22Rv1 (cell line): ENCODE results near the gene UBE2H.
"Not testable (repeated sequence)": the region's sequence is repeated elsewhere in the genome, so short reads cannot be mapped to it uniquely, and the experiment has no call there.

Experiments
- H3K27ac ChIP-seq: fragments of 450-650 bp; 2 replicates; pipeline ENCODE4 v1.5.1; 2017
- CTCF ChIP-seq: fragments of 450-650 bp; IDR thresholded peaks from 2 replicates; pipeline ENCODE4 v1.5.1; 2017; ENCODE audit warnings: mild to moderate bottlenecking
- ZFX ChIP-seq: fragments of 450-650 bp; IDR thresholded peaks from 2 replicates; pipeline ENCODE4 v1.6.1; 2017; ENCODE audit warnings: antibody characterized with exemption, borderline replicate concordance

UBE2H gene

GRCh38 chr7:129874722-129875121, 78.0 kb downstream of the UBE2H start:
- H3K27ac ChIP-seq: no peak overlapping the region
- no peak for TF ChIP-seq CTCF

GRCh38 chr7:129872054-129872453, 80.7 kb downstream of the UBE2H start:
- H3K27ac ChIP-seq: no peak overlapping the region
- TF ChIP-seq ZFX: no peak
- no peak for TF ChIP-seq CTCF

GRCh38 chr7:129870668-129871067, 82.1 kb downstream of the UBE2H start:
- no peak overlapping the region for H3K27ac ChIP-seq
- no peak for TF ChIP-seq CTCF
- TF ChIP-seq ZFX: no peak

- TF ChIP-seq CTCF (no peak), ZFX (no peak)
- no peak overlapping the region for H3K27ac ChIP-seq
Observed at GRCh38 chr7:129866251-129866650, 86.5 kb downstream of the UBE2H start.

GRCh38 chr7:129865925-129866201, 86.9 kb downstream of the UBE2H start:
- H3K27ac ChIP-seq: no peak overlapping the region
- TF ChIP-seq CTCF (no peak), ZFX (no peak)

GRCh38 chr7:129865093-129865924, 87.5 kb downstream of the UBE2H start:
- no peak for TF ChIP-seq CTCF
- TF ChIP-seq ZFX: no peak
- H3K27ac ChIP-seq: no peak overlapping the region

GRCh38 chr7:129864676-129865075, 88.1 kb downstream of the UBE2H start:
- not testable (repeated sequence) for H3K27ac ChIP-seq

- TF ChIP-seq ZFX (no peak), CTCF (no peak)
- H3K27ac ChIP-seq: no peak overlapping the region
Observed at GRCh38 chr7:129864042-129864441, 88.7 kb downstream of the UBE2H start.
